ENCODE data around the gene TEKT5.
"Not testable (repeated sequence)": the region's sequence is repeated elsewhere in the genome, so short reads cannot be mapped to it uniquely, and the experiment has no call there.

The TEKT5 gene

GRCh38 chr16:10684511-10685151, 10.1 kb downstream of the TEKT5 start:
- DNase-seq, result no peak

- DNase-seq, result no peak
These were observed 11.6 kb downstream of the TEKT5 start for GRCh38 chr16:10683170-10683569.

- DNase-seq, result no peak
These were observed 12.1 kb downstream of the TEKT5 start for GRCh38 chr16:10682604-10683003.

GRCh38 chr16:10681310-10682308, 13.1 kb downstream of the TEKT5 start:
- no peak for DNase-seq

- DNase-seq, result no peak
These were observed 14.8 kb downstream of the TEKT5 start for GRCh38 chr16:10679921-10680320.

- DNase-seq, result not testable (repeated sequence)
These were observed 15.3 kb downstream of the TEKT5 start for GRCh38 chr16:10679441-10679840.

GRCh38 chr16:10678655-10679054, 16.1 kb downstream of the TEKT5 start:
- DNase-seq, result no peak

- no peak for DNase-seq
These were observed 18.4 kb downstream of the TEKT5 start for GRCh38 chr16:10676284-10676683.

GRCh38 chr16:10675861-10676260, 18.9 kb downstream of the TEKT5 start:
- DNase-seq, result no peak

- no peak for DNase-seq
These were observed 19.5 kb downstream of the TEKT5 start for GRCh38 chr16:10675216-10675615.

- no peak for DNase-seq
These were observed 23.0 kb downstream of the TEKT5 start for GRCh38 chr16:10671729-10672128.

- DNase-seq, result no peak
These were observed 24.9 kb downstream of the TEKT5 start for GRCh38 chr16:10669791-10670190.

GRCh38 chr16:10668322-10669045, 26.2 kb downstream of the TEKT5 start:
- DNase-seq, result no peak

GRCh38 chr16:10667239-10667638, 27.5 kb downstream of the TEKT5 start:
- no peak for DNase-seq

- no peak for DNase-seq
These were observed 28.4 kb downstream of the TEKT5 start for GRCh38 chr16:10666291-10666690.

- DNase-seq, result no peak
These were observed 29.6 kb downstream of the TEKT5 start for GRCh38 chr16:10665166-10665565.

- DNase-seq, result no peak
These were observed 30.0 kb downstream of the TEKT5 start for GRCh38 chr16:10664720-10665126.

- DNase-seq, result no peak
These were observed 31.0 kb downstream of the TEKT5 start for GRCh38 chr16:10663744-10664143.

GRCh38 chr16:10663146-10663545, 31.6 kb downstream of the TEKT5 start:
- DNase-seq, result no peak

GRCh38 chr16:10662212-10662611, 32.5 kb downstream of the TEKT5 start:
- DNase-seq, result no peak

- no peak for DNase-seq
These were observed 33.0 kb downstream of the TEKT5 start for GRCh38 chr16:10661737-10662136.

GRCh38 chr16:10660950-10661635, 33.6 kb downstream of the TEKT5 start:
- DNase-seq, result no peak

- DNase-seq, result no peak
These were observed 35.8 kb downstream of the TEKT5 start for GRCh38 chr16:10658943-10659342.
